Measurements from ENCODE around the gene ASIC4. TPM values are rescaled to one million over a fixed set of nuclear protein-coding genes. Genes with fewer than 3 reads are reported as not detected.

Gene ASIC4
- total and polyA plus RNA-seq, 2 of the 13 experiments (the other 11 are each of a cell fraction or from before 2014, with no cell fraction given) = 0.03 TPM; not detected in 1

DNA sequence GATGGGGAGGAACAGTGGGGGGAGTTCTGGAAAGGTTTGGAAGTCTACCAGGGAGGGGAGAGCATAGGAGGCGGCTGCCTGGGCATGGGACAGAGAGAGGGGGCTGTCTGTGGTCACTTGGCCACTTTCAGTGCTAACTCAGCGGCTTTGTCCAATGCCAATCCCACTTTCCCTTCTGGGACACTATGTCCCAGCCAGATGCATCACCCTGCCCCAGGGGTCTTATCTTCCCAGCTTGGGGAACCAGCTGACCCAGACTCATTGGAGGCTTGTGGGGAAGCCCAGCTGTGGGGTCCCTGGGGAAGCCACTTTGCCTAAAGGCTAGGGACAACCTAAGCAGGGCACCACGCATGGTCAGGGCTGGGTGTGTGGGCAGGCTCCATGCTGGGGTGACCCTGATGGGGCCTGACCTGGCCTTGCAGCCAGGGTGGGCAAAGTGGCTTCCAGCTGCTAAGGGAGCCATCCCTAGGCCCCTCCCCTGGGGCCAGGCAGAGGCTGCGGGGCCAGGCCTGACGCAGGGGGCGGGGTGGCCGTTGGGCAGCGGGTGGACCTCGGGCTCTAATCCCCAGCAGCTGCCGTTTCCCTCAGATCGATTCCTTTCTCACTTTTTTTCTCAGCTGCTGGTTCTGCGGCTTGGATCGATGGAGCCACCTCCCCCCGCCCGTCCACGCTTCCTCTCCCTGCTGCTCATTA is 1.6 kb upstream of the ASIC4 start (continued):
- TF ChIP-seq ZNF775 (CRISPR knock-in tag; IDR thresholded peaks at IDR 0.05; ENCODE audit: borderline replicate concordance) = no peak
- TF ChIP-seq ZNF816 (CRISPR knock-in tag; IDR thresholded peaks at IDR 0.05; ENCODE audit: borderline replicate concordance) = no peak
- no peak for TF ChIP-seq RORA (CRISPR knock-in tag; IDR thresholded peaks at IDR 0.05)
- TF ChIP-seq, protein P1, sequence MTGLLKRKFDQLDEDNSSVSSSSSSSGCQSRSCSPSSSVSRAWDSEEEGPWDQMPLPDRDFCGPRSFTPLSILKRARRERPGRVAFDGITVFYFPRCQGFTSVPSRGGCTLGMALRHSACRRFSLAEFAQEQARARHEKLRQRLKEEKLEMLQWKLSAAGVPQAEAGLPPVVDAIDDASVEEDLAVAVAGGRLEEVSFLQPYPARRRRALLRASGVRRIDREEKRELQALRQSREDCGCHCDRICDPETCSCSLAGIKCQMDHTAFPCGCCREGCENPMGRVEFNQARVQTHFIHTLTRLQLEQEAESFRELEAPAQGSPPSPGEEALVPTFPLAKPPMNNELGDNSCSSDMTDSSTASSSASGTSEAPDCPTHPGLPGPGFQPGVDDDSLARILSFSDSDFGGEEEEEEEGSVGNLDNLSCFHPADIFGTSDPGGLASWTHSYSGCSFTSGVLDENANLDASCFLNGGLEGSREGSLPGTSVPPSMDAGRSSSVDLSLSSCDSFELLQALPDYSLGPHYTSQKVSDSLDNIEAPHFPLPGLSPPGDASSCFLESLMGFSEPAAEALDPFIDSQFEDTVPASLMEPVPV (CRISPR knock-in tag; IDR thresholded peaks at IDR 0.05) = no peak
- no peak for TF ChIP-seq RBAK (CRISPR knock-in tag; IDR thresholded peaks at IDR 0.05)
- no peak for TF ChIP-seq RARG (CRISPR knock-in tag; IDR thresholded peaks at IDR 0.05; ENCODE audit: low read depth)
- TF ChIP-seq, protein P2, sequence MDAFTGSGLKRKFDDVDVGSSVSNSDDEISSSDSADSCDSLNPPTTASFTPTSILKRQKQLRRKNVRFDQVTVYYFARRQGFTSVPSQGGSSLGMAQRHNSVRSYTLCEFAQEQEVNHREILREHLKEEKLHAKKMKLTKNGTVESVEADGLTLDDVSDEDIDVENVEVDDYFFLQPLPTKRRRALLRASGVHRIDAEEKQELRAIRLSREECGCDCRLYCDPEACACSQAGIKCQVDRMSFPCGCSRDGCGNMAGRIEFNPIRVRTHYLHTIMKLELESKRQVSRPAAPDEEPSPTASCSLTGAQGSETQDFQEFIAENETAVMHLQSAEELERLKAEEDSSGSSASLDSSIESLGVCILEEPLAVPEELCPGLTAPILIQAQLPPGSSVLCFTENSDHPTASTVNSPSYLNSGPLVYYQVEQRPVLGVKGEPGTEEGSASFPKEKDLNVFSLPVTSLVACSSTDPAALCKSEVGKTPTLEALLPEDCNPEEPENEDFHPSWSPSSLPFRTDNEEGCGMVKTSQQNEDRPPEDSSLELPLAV (CRISPR knock-in tag; conservative IDR thresholded peaks at IDR 0.05; ENCODE audit: low read depth) = no peak
- TF ChIP-seq ZNF883 (CRISPR knock-in tag; IDR thresholded peaks at IDR 0.05; ENCODE audit: not compliant biosample characterization) = no peak
- TF ChIP-seq NFE2 (CRISPR knock-in tag; IDR thresholded peaks at IDR 0.05) = no peak
- no peak for TF ChIP-seq CEBPG (CRISPR knock-in tag; IDR thresholded peaks at IDR 0.05)
- TF ChIP-seq, protein P3, sequence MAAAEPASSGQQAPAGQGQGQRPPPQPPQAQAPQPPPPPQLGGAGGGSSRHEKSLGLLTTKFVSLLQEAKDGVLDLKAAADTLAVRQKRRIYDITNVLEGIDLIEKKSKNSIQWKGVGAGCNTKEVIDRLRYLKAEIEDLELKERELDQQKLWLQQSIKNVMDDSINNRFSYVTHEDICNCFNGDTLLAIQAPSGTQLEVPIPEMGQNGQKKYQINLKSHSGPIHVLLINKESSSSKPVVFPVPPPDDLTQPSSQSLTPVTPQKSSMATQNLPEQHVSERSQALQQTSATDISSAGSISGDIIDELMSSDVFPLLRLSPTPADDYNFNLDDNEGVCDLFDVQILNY (CRISPR knock-in tag; conservative IDR thresholded peaks at IDR 0.05) = no peak
- TF ChIP-seq, protein P4, sequence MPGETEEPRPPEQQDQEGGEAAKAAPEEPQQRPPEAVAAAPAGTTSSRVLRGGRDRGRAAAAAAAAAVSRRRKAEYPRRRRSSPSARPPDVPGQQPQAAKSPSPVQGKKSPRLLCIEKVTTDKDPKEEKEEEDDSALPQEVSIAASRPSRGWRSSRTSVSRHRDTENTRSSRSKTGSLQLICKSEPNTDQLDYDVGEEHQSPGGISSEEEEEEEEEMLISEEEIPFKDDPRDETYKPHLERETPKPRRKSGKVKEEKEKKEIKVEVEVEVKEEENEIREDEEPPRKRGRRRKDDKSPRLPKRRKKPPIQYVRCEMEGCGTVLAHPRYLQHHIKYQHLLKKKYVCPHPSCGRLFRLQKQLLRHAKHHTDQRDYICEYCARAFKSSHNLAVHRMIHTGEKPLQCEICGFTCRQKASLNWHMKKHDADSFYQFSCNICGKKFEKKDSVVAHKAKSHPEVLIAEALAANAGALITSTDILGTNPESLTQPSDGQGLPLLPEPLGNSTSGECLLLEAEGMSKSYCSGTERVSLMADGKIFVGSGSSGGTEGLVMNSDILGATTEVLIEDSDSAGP (CRISPR knock-in tag; IDR thresholded peaks at IDR 0.05; ENCODE audit: borderline replicate concordance) = no peak
- TF ChIP-seq ZNF256 (CRISPR knock-in tag; conservative IDR thresholded peaks at IDR 0.05) = no peak
- TF ChIP-seq, protein P5, sequence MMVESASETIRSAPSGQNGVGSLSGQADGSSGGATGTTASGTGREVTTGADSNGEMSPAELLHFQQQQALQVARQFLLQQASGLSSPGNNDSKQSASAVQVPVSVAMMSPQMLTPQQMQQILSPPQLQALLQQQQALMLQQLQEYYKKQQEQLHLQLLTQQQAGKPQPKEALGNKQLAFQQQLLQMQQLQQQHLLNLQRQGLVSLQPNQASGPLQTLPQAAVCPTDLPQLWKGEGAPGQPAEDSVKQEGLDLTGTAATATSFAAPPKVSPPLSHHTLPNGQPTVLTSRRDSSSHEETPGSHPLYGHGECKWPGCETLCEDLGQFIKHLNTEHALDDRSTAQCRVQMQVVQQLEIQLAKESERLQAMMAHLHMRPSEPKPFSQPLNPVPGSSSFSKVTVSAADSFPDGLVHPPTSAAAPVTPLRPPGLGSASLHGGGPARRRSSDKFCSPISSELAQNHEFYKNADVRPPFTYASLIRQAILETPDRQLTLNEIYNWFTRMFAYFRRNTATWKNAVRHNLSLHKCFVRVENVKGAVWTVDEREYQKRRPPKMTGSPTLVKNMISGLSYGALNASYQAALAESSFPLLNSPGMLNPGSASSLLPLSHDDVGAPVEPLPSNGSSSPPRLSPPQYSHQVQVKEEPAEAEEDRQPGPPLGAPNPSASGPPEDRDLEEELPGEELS (CRISPR knock-in tag; IDR thresholded peaks at IDR 0.05) = no peak
- TF ChIP-seq, protein P6, sequence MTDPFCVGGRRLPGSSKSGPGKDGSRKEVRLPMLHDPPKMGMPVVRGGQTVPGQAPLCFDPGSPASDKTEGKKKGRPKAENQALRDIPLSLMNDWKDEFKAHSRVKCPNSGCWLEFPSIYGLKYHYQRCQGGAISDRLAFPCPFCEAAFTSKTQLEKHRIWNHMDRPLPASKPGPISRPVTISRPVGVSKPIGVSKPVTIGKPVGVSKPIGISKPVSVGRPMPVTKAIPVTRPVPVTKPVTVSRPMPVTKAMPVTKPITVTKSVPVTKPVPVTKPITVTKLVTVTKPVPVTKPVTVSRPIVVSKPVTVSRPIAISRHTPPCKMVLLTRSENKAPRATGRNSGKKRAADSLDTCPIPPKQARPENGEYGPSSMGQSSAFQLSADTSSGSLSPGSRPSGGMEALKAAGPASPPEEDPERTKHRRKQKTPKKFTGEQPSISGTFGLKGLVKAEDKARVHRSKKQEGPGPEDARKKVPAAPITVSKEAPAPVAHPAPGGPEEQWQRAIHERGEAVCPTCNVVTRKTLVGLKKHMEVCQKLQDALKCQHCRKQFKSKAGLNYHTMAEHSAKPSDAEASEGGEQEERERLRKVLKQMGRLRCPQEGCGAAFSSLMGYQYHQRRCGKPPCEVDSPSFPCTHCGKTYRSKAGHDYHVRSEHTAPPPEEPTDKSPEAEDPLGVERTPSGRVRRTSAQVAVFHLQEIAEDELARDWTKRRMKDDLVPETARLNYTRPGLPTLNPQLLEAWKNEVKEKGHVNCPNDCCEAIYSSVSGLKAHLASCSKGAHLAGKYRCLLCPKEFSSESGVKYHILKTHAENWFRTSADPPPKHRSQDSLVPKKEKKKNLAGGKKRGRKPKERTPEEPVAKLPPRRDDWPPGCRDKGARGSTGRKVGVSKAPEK (CRISPR knock-in tag; IDR thresholded peaks at IDR 0.05; ENCODE audit: borderline replicate concordance) = no peak
- no peak for TF ChIP-seq TRIM24 (CRISPR knock-in tag; IDR thresholded peaks at IDR 0.05)
- no peak for TF ChIP-seq SP5 (CRISPR knock-in tag; IDR thresholded peaks at IDR 0.05; ENCODE audit: borderline replicate concordance, low read depth)
- no peak for TF ChIP-seq ZNF780A (CRISPR knock-in tag; IDR thresholded peaks at IDR 0.05)

Measured in HepG2 (cell line).